ENCODE results near the gene PTCH1. TPM values are rescaled to one million over a fixed set of nuclear protein-coding genes. Genes with fewer than 3 reads are reported as not detected.

PTCH1 gene
- total and polyA plus RNA-seq, 4 donors: 1.2 to 5.0 (median 2.1) TPM

GRCh38 chr9:95505717-95506427, 10.9 kb downstream of the PTCH1 start:
- H3K9me3 ChIP-seq (ENCODE audit: control insufficient read depth in 4 of 4, low read length in 3 of 4): no peaks in the 10 kb centered on the region

More at GRCh38 chr9:95505717-95506427, 10.9 kb downstream of the PTCH1 start:
- Histone ChIP-seq H3K27ac (ENCODE audit: low read depth in 1 of 2, low read length in 2 of 2) (peak overlapping the region; percentile 84 to 97), H3K9ac (ENCODE audit: low read depth in 1 of 2, low read length in 2 of 2) (peak overlapping the region; percentile 62 to 63), H3K4me1 (ENCODE audit: control insufficient read depth in 4 of 4, insufficient read depth in 4 of 4, low read length in 3 of 4) (peaks cover 0 to 25% (median 18%) of the 10 kb centered on the region in 4 donors), H3K36me3 (ENCODE audit: control insufficient read depth in 4 of 4, insufficient read depth in 3 of 4, low read depth in 1 of 4, low read length in 3 of 4) (no peaks in the 10 kb centered on the region), H3K27me3 (ENCODE audit: control insufficient read depth in 4 of 4, insufficient read depth in 4 of 4, low read length in 3 of 4) (no peaks in the 10 kb centered on the region), H3K4me3 (ENCODE audit: low read depth in 1 of 3, low read length in 3 of 3) (peak overlapping the region; percentile 45 to 84 (median 77))
- under 1% methylated on average over 81 of the region's 81 CpGs for WGBS
- TF ChIP-seq NR2F2 (IDR thresholded peaks at IDR 0.05) (no peak), FOXA2 (IDR thresholded peaks at IDR 0.05) (no peak), RAD21 (IDR thresholded peaks at IDR 0.05) (no peak), YY1 (IDR thresholded peaks at IDR 0.05) (no peak), SP1 (IDR thresholded peaks at IDR 0.05) (no peak), ATF3 (IDR thresholded peaks at IDR 0.05) (no peak), REST (IDR thresholded peaks at IDR 0.05) (no peak), GABPA (IDR thresholded peaks at IDR 0.05 in 1 of 2, conservative IDR thresholded peaks at IDR 0.05 in 1 of 2) (no peak), HNF4G (IDR thresholded peaks at IDR 0.05) (no peak), JUND (IDR thresholded peaks at IDR 0.05) (no peak), EGR1 (IDR thresholded peaks at IDR 0.05; ENCODE audit: low read depth in 2 of 2) (no peak), FOXA1 (IDR thresholded peaks at IDR 0.05) (no peak), CTCF (IDR thresholded peaks at IDR 0.05; ENCODE audit: low read depth, low read length, missing input control) (no peak), ZBTB33 (IDR thresholded peaks at IDR 0.05) (no peak), TAF1 (conservative IDR thresholded peaks at IDR 0.05) (no peak), RXRA (IDR thresholded peaks at IDR 0.05) (no peak), MAX (IDR thresholded peaks at IDR 0.05) (no peak)
- peak; percentile 48 for DNase-seq (ENCODE audit: low spot score)
